MCF 10A (cell line): ENCODE data around the gene SHISA7. TPM values are rescaled to one million over a fixed set of nuclear protein-coding genes. Genes with fewer than 3 reads are reported as not detected.

Experiments
- BruUV-seq: library from RNA; stranded (reverse); fragments of 400-500 nt; replicated peaks from 2 replicates; lab custom pipeline; 2021; lab: Mats Ljungman, UMichigan
- CTCF ChIA-PET: fragments of 300-600 bp; sonication (Branson Sonifier 250); formaldehyde crosslinking; extraction: SDS; loops from one replicate; lab custom pipeline; 2021; ENCODE audit warnings: antibody characterized with exemption, inconsistent platforms; lab: Yijun Ruan, JAX
- POLR2A ChIA-PET: fragments of 300-600, 350-650 bp; sonication (Branson Sonifier 250); formaldehyde crosslinking; extraction: SDS; loops from one replicate; lab custom pipeline; 2020; ENCODE audit warnings: antibody characterized with exemption, inconsistent platforms; lab: Yijun Ruan, JAX
- DNase-seq: peaks from one replicate; pipeline ENCODE4 v3.0.0-alpha.2; 2018; ENCODE audit not compliant: unreplicated experiment
- H3K27ac Mint-ChIP-seq: one replicate; pipeline ENCODE4 v1.8.0; 2022; ENCODE audit warnings: mild to moderate bottlenecking, low read depth, mixed read lengths; ENCODE audit not compliant: unreplicated experiment
- H3K27me3 Mint-ChIP-seq: one replicate; pipeline ENCODE4 v1.8.0; 2022; ENCODE audit warnings: mixed read lengths; ENCODE audit not compliant: insufficient read depth, unreplicated experiment
- H3K36me3 Mint-ChIP-seq: one replicate; pipeline ENCODE4 v1.8.0; 2022; ENCODE audit warnings: mild to moderate bottlenecking, moderate library complexity, mixed read lengths; ENCODE audit not compliant: insufficient read depth, unreplicated experiment
- H3K4me1 Mint-ChIP-seq: one replicate; pipeline ENCODE4 v1.8.0; 2022; ENCODE audit warnings: mixed read lengths; ENCODE audit not compliant: insufficient read depth, unreplicated experiment
- H3K4me3 Mint-ChIP-seq: one replicate; pipeline ENCODE4 v1.8.0; 2022; ENCODE audit warnings: mild to moderate bottlenecking, moderate library complexity, mixed read lengths; ENCODE audit not compliant: unreplicated experiment
- H3K9me3 Mint-ChIP-seq: one replicate; pipeline ENCODE4 v1.8.0; 2022; ENCODE audit warnings: mixed read lengths; ENCODE audit not compliant: unreplicated experiment
- CTCF ChIP-seq: fragments of 200-600 bp; IDR thresholded peaks from one replicate; pipeline ENCODE4 v1.8.0; 2022; ENCODE audit warnings: antibody characterized with exemption, mild to moderate bottlenecking; ENCODE audit not compliant: unreplicated experiment
- intact Hi-C: fragments of 100-400 bp; cut with micrococcal nuclease; formaldehyde crosslinking; loops from 2 replicates; pipeline ENCODE4 v1.14.1; 2022
- total RNA-seq: library from RNA; stranded (reverse); gene quantifications from 2 replicates; pipeline ENCODE4 v1.2.3, GENCODE V29; 2022

SHISA7 gene
- total RNA-seq, 1 experiment from 2014 or later: not detected

GRCh38 chr19:55398200-55398925 is 44.7 kb downstream of the SHISA7 start:
- intact Hi-C loops: no loop called here
- TF ChIP-seq CTCF: no peak
- peaks cover 19% of the 10 kb centered on the region for H3K36me3 Mint-ChIP-seq
- BruUV-seq: no TSS peak
- CTCF ChIA-PET: interaction anchor here (1.3 kb wide), 1 partner anchor 55 kb away, joined by 4 read pairs; no protein-coding TSS in a partner anchor
- no peak for DNase-seq
- no peaks in the 10 kb centered on the region for H3K27me3 Mint-ChIP-seq
- no peak overlapping the region for H3K27ac Mint-ChIP-seq
- no peaks in the 10 kb centered on the region for H3K9me3 Mint-ChIP-seq
- peaks cover 4% of the 10 kb centered on the region for H3K4me1 Mint-ChIP-seq
- POLR2A ChIA-PET: interaction anchor here (0.7 to 2.7 kb wide), 6 partner anchors 9 to 280 kb away, joined by 3 to 8 read pairs (median 6); partner anchors contain the start of genes TMEM238 and UBE2S
- no peak overlapping the region for H3K4me3 Mint-ChIP-seq

- Mint-ChIP-seq H3K27me3 (no peaks in the 10 kb centered on the region), H3K36me3 (peaks cover 46% of the 10 kb centered on the region), H3K4me3 (no peak overlapping the region), H3K9me3 (no peaks in the 10 kb centered on the region), H3K4me1 (peaks cover 21% of the 10 kb centered on the region), H3K27ac (no peak overlapping the region)
- POLR2A ChIA-PET: interaction anchor here (0.6 to 7.2 kb wide), 8 partner anchors 14 to 258 kb away, joined by 3 to 57 read pairs (median 3); partner anchors contain the start of genes PPP6R1 and UBE2S
- CTCF ChIA-PET: interaction anchor here (0.6 to 2.2 kb wide), 5 partner anchors 91 to 503 kb away, joined by 3 to 8 read pairs (median 4); no protein-coding TSS in a partner anchor
- intact Hi-C loops: no loop called here
- BruUV-seq: no TSS peak
- no peak for TF ChIP-seq CTCF
- DNase-seq: no peak
These were observed 50.0 kb downstream of the SHISA7 start for GRCh38 chr19:55392820-55393761.

- TF ChIP-seq CTCF: no peak
- Mint-ChIP-seq H3K27ac (no peak overlapping the region), H3K36me3 (peaks cover 57% of the 10 kb centered on the region), H3K4me3 (no peak overlapping the region), H3K27me3 (no peaks in the 10 kb centered on the region), H3K4me1 (peaks cover 21% of the 10 kb centered on the region), H3K9me3 (no peaks in the 10 kb centered on the region)
- BruUV-seq: no TSS peak
- ChIA-PET POLR2A (interaction anchor here (0.9 to 7.2 kb wide), 5 partner anchors 8 to 256 kb away, joined by 3 to 57 read pairs (median 3); partner anchors contain the start of genes UBE2S and ZNF579), CTCF (interaction anchor here (0.6 to 3.2 kb wide), 4 partner anchors 26 to 221 kb away, joined by 3 to 21 read pairs (median 4); no protein-coding TSS in a partner anchor)
- DNase-seq: peak; percentile 74
- intact Hi-C loops: no loop called here
These were observed 51.1 kb downstream of the SHISA7 start for GRCh38 chr19:55391702-55392615.
